Ovary (tissue), 9 donors: Measurements from ENCODE around the gene TECTB. TPM values are rescaled to one million over a fixed set of nuclear protein-coding genes. Genes with fewer than 3 reads are reported as not detected.
"Not testable (repeated sequence)": the region's sequence is repeated elsewhere in the genome, so short reads cannot be mapped to it uniquely, and the experiment has no call there.

Experiments used
- DNase-seq, 5 donors: peaks; one replicate each; pipeline ENCODE4 v3.0.0-alpha.2; 2019 to 2020
- H3K27ac ChIP-seq, 2 donors: fragments of 200-600 bp; one replicate each; pipeline versions ENCODE4 v1.5.1 to v1.8.0; 2019 to 2022
- H3K27me3 ChIP-seq: fragments of 200-600 bp; one replicate; pipeline ENCODE4 v1.8.0; 2022
- H3K36me3 ChIP-seq: fragments of 200-600 bp; sonication (generic); one replicate; pipeline ENCODE4 v1.5.1; 2019
- H3K4me1 ChIP-seq: one replicate; pipeline ENCODE4 v1.8.1; 2013; ENCODE audit warnings: mild to moderate bottlenecking, moderate library complexity; ENCODE audit not compliant: insufficient read depth
- H3K4me3 ChIP-seq: fragments of 200-600 bp; sonication (generic); one replicate; pipeline ENCODE4 v1.5.1; 2017
- H3K9me3 ChIP-seq, 2 donors: fragments of 200-600 bp in 1 of 2; sonication (generic) in 1 of 2; one replicate each; pipeline versions ENCODE4 v1.5.1 to v1.8.1; 2013 to 2019; ENCODE audit warnings: mild to moderate bottlenecking in 1 of 2, moderate library complexity in 1 of 2
- CTCF ChIP-seq, 3 donors: fragments of 450-650 bp in 2 of 3; fragments of 200-600 bp in 1 of 3; IDR thresholded peaks; one replicate each; pipeline versions ENCODE4 v1.5.1 to v1.8.0; 2016 to 2022; ENCODE audit warnings: antibody characterized with exemption in 3 of 3, mild to moderate bottlenecking in 1 of 3
- EP300 ChIP-seq: sonication (generic); formaldehyde crosslinking; IDR thresholded peaks from one replicate; pipeline ENCODE4 v1.6.1; 2017; ENCODE audit warnings: antibody characterized with exemption
- POLR2A ChIP-seq: fragments of 450-650 bp; IDR thresholded peaks from one replicate; pipeline ENCODE4 v1.6.1; 2017; ENCODE audit warnings: antibody characterized with exemption, mild to moderate bottlenecking, moderate library complexity
- WGBS, 3 donors: extraction: QIAGEN DNeasy Blood & Tissue Kit in 1 of 3; methylation state at CpG; one replicate each; pipeline versions ENCODE4 v1.1.5 to v1.1.7; 2013 to 2017; 5-methylcytosine and 5-hydroxymethylcytosine counted together
- intact Hi-C, 4 donors: fragments of 100-400 bp; cut with DNase I; formaldehyde crosslinking; loops; one replicate each; pipeline versions ENCODE4 v1.11.0 to v1.15.1; 2022 to 2023
- polyA plus RNA-seq, 2 donors: library from polyadenylated mRNA; stranded (reverse); fragments of 200-250 nt in 1 of 2; fragments of 350-450 nt in 1 of 2; fragmentation: Illumina TruSeq in 1 of 2; extraction: RNeasy Lipid Tissue Mini Kit (QIAGEN cat#74804) in 1 of 2; gene quantifications; one replicate each; pipeline ENCODE4 v1.2.3, GENCODE V29; 2013 to 2014
- total RNA-seq, 7 donors: library from RNA; depleted of rRNA in 2 of 7; stranded (reverse); fragments of >200 nt in 2 of 7; fragmentation: NEBNext Ultra II Directional in 3 of 7; extraction: Animal tissue kit (Norgen Biotek cat#: 25700) in 3 of 7; gene quantifications; one replicate each; pipeline versions ENCODE4 v1.1.0 to v1.2.4, GENCODE V29; 2016 to 2023
- donor health status: DM: no; HTN: no; CAD: no; lungs with moderate emphysema.
- donor health status: DM: no; HTN: no; CAD: no.
- donor health status: Bipolar disorder and iron deficiency.
- donor health status: DM: yes; HTN: yes; CAD: no.
- donor health status: DM: no; HTN: no; CAD: no.
- donor health status: DM: yes; HTN: yes; CAD: no.

The TECTB gene
- total and polyA plus RNA-seq, 9 donors, result 0.07 TPM; not detected in 8

DNA sequence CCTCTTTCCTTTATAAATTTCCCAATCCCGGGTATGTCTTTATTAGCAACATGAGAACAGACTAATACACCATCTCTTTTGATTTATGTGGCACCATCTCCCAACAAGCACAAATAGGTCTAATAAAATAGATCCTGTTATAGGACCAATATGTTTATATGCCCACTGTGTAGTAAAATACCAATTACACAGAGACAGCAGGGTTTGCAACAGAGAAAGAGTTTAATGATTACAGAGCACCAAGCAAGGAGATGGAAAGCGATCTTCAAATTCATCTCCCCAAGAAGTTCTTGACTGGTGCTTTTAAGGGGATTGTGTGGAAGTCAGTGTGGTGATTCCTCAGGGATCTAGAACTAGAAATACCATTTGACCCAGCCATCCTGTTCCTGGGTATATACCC, 33.5 kb upstream of the TECTB start:
- H3K4me3 ChIP-seq, result no peak overlapping the region
- H3K36me3 ChIP-seq, result no peaks in the 10 kb centered on the region
- intact Hi-C loops, result no loop called here
- WGBS, 3 donors, result 92 to 95% (median 95%) methylated on average over 2 of the region's 2 CpGs
- H3K27me3 ChIP-seq, result no peaks in the 10 kb centered on the region
- H3K9me3 ChIP-seq, result no peaks in the 10 kb centered on the region
- H3K27ac ChIP-seq, result no peak overlapping the region
- TF ChIP-seq CTCF (IDR thresholded peaks at IDR 0.05), result no peak
- no peak for TF ChIP-seq EP300
- TF ChIP-seq POLR2A, result no peak
- no peaks in the 10 kb centered on the region for H3K4me1 ChIP-seq
- DNase-seq, result no peak

GRCh38 chr10:112250555-112250954, 32.6 kb upstream of the TECTB start:
- intact Hi-C loops, result no loop called here
- no peaks in the 10 kb centered on the region for H3K36me3 ChIP-seq
- no peaks in the 10 kb centered on the region for H3K27me3 ChIP-seq
- H3K4me3 ChIP-seq, result no peak overlapping the region
- H3K9me3 ChIP-seq, result no peaks in the 10 kb centered on the region
- no peak for TF ChIP-seq POLR2A
- TF ChIP-seq EP300, result no peak
- no peak for TF ChIP-seq CTCF (IDR thresholded peaks at IDR 0.05)
- DNase-seq, result no peak
- H3K4me1 ChIP-seq, result no peaks in the 10 kb centered on the region
- H3K27ac ChIP-seq, result no peak overlapping the region
- 44 to 78% (median 61%) methylated on average over 2 of the region's 2 CpGs for WGBS, 3 donors

DNA sequence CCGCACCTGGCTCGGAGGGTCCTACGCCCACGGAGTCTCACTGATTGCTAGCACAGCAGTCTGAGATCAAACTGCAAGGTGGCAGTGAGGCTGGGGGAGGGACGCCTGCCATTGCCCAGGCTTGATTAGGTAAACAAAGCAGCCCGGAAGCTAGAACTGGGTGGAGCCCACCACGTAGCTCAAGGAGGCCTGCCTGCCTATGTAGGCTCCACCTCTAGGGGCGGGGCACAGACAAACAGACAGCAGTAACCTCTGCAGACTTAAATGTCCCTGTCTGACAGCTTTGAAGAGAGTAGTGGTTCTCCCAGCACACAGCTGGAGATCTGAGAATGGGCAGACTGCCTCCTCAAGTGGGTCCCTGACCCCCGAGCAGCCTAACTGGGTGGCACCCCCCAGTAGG, 32.0 kb upstream of the TECTB start:
- DNase-seq, H3K36me3 ChIP-seq, intact Hi-C loops: not testable (repeated sequence)

GRCh38 chr10:112258407-112258806, 24.8 kb upstream of the TECTB start:
- intact Hi-C loops, result no loop called here
- H3K9me3 ChIP-seq, result no peaks in the 10 kb centered on the region
- H3K4me1 ChIP-seq, result no peaks in the 10 kb centered on the region
- no peak for DNase-seq
- 38 to 52% (median 45%) methylated on average over 1 of the region's 1 CpG for WGBS, 3 donors
- H3K4me3 ChIP-seq, result no peak overlapping the region
- H3K27ac ChIP-seq, result no peak overlapping the region
- TF ChIP-seq POLR2A, result no peak
- no peak for TF ChIP-seq CTCF (IDR thresholded peaks at IDR 0.05)
- no peak for TF ChIP-seq EP300
- H3K36me3 ChIP-seq, result no peaks in the 10 kb centered on the region
- H3K27me3 ChIP-seq, result no peaks in the 10 kb centered on the region

More for the DNA sequence above, 32.0 kb upstream of the TECTB start:
- H3K4me1 ChIP-seq, H3K27me3 ChIP-seq, H3K9me3 ChIP-seq, H3K27ac ChIP-seq, H3K4me3 ChIP-seq: not testable (repeated sequence)
- WGBS, 3 donors, result 70 to 84% (median 78%) methylated on average over 8 to 9 of the region's 9 CpGs

DNA sequence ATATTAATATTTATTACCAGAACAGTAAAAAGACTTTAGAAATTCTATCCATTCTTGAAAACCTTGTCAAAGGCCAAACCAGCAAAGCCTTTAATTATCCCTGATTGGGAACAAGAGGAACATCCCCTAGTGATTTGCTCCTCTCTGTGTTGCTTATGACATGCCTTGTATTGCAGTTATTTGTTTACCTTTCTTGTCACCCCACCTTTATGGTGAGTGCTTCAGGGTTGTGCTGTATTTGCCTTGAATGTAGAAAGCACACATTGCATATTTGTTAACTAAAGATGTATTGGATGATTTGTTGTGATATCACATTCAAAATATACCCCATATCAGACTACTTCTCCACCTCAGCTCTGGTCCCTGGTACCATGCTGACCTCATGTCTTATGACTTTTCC, 23.5 kb upstream of the TECTB start:
- no peaks in the 10 kb centered on the region for H3K9me3 ChIP-seq
- H3K27me3 ChIP-seq, result no peaks in the 10 kb centered on the region
- no peak overlapping the region for H3K4me3 ChIP-seq
- intact Hi-C loops, result no loop called here
- H3K27ac ChIP-seq, result no peak overlapping the region
- DNase-seq, result no peak
- TF ChIP-seq CTCF (IDR thresholded peaks at IDR 0.05) (no peak), EP300 (no peak), POLR2A (no peak)
- H3K4me1 ChIP-seq, result no peaks in the 10 kb centered on the region
- no peaks in the 10 kb centered on the region for H3K36me3 ChIP-seq
